HEK293 (cell line): Measurements from ENCODE around the gene UNC119.

Source experiments
- AEBP2 ChIP-seq: fragments of 450-650 bp; formaldehyde crosslinking; IDR thresholded peaks from 2 replicates; pipeline ENCODE4 v1.5.1; 2016; ENCODE audit warnings: missing biosample characterization, missing genetic modification characterization, borderline replicate concordance
- CTCF ChIP-seq: fragments of 450-650 bp; formaldehyde crosslinking; IDR thresholded peaks from 2 replicates; pipeline ENCODE4 v1.5.1; 2016; ENCODE audit warnings: missing biosample characterization, missing genetic modification characterization
- KLF10 ChIP-seq: fragments of 450-650 bp; IDR thresholded peaks from 2 replicates; pipeline ENCODE4 v1.5.1; 2018; ENCODE audit warnings: missing biosample characterization, mild to moderate bottlenecking, missing genetic modification characterization
- MYNN ChIP-seq: fragments of 450-650 bp; formaldehyde crosslinking; IDR thresholded peaks from 2 replicates; pipeline ENCODE4 v1.5.1; 2016; ENCODE audit warnings: missing biosample characterization, missing genetic modification characterization, borderline replicate concordance
- ZBTB1 ChIP-seq: fragments of 450-650 bp; formaldehyde crosslinking; IDR thresholded peaks from 2 replicates; pipeline ENCODE4 v1.5.1; 2016; ENCODE audit warnings: missing biosample characterization, missing genetic modification characterization
- ZBTB11 ChIP-seq: fragments of 450-650 bp; formaldehyde crosslinking; conservative IDR thresholded peaks from 2 replicates; pipeline ENCODE4 v1.5.1; 2016; ENCODE audit warnings: low read depth, missing biosample characterization, missing genetic modification characterization
- ZFP3 ChIP-seq: fragments of 450-650 bp; formaldehyde crosslinking; IDR thresholded peaks from 2 replicates; pipeline ENCODE4 v1.5.1; 2016; ENCODE audit warnings: low read depth, missing biosample characterization, missing genetic modification characterization
- ZNF132 ChIP-seq: fragments of 450-650 bp; formaldehyde crosslinking; IDR thresholded peaks from 2 replicates; pipeline ENCODE4 v1.5.1; 2017; ENCODE audit warnings: missing biosample characterization, missing genetic modification characterization, borderline replicate concordance
- ZNF248 ChIP-seq: fragments of 450-650 bp; formaldehyde crosslinking; IDR thresholded peaks from 2 replicates; pipeline ENCODE4 v1.5.1; 2017; ENCODE audit warnings: missing biosample characterization, missing genetic modification characterization
- ZNF266 ChIP-seq: fragments of 450-650 bp; formaldehyde crosslinking; IDR thresholded peaks from 2 replicates; pipeline ENCODE4 v1.5.1; 2016; ENCODE audit warnings: missing biosample characterization, missing genetic modification characterization, low read depth
- ZNF311 ChIP-seq: fragments of 450-650 bp; formaldehyde crosslinking; IDR thresholded peaks from 2 replicates; pipeline ENCODE4 v1.5.1; 2017; ENCODE audit warnings: missing biosample characterization, missing genetic modification characterization, borderline replicate concordance
- ZNF416 ChIP-seq: fragments of 450-650 bp; formaldehyde crosslinking; IDR thresholded peaks from 2 replicates; pipeline ENCODE4 v1.5.1; 2016; ENCODE audit warnings: missing biosample characterization, missing genetic modification characterization
- ZNF561 ChIP-seq: fragments of 450-650 bp; IDR thresholded peaks from 2 replicates; pipeline ENCODE4 v1.5.1; 2018; ENCODE audit warnings: missing biosample characterization, missing genetic modification characterization, borderline replicate concordance
- ZSCAN4 ChIP-seq: fragments of 450-650 bp; formaldehyde crosslinking; IDR thresholded peaks from 2 replicates; pipeline ENCODE4 v1.5.1; 2017; ENCODE audit warnings: missing biosample characterization, missing genetic modification characterization

- no peak for TF ChIP-seq ZNF248
- no peak for TF ChIP-seq ZNF561 (tag by site-specific recombination)
- no peak for TF ChIP-seq AEBP2 (tag by site-specific recombination)
- no peak for TF ChIP-seq CTCF (tag by site-specific recombination)
- TF ChIP-seq KLF10 (tag by site-specific recombination), result no peak
- no peak for TF ChIP-seq MYNN (tag by site-specific recombination)
- no peak for TF ChIP-seq ZFP3 (tag by site-specific recombination)
- TF ChIP-seq ZNF416, result no peak
- TF ChIP-seq ZBTB1 (tag by site-specific recombination), result no peak
- TF ChIP-seq ZNF311, result no peak
- no peak for TF ChIP-seq ZSCAN4
- TF ChIP-seq ZNF266 (tag by site-specific recombination), result no peak
- TF ChIP-seq ZNF132 (tag by site-specific recombination), result no peak
- no peak for TF ChIP-seq ZBTB11 (tag by site-specific recombination)
These were observed 46.3 kb downstream of the UNC119 start, which contains the start of gene FOXN1 for GRCh38 chr17:28505986-28506665.
